HEK293T (cell line): ENCODE data around the gene MAD1L1.

ENCODE experiments used
- CTCF ChIA-PET: fragments of 350-600 bp; formaldehyde crosslinking; extraction: SDS; loops from one replicate; lab custom pipeline; 2021; ENCODE audit warnings: antibody characterized with exemption, inconsistent platforms; lab: Yijun Ruan, JAX
- POLR2A ChIA-PET: fragments of 350-600 bp; formaldehyde crosslinking; extraction: SDS; loops from one replicate; lab custom pipeline; 2020; ENCODE audit warnings: antibody characterized with exemption, inconsistent platforms; lab: Yijun Ruan, JAX
- DNase-seq: peaks from one replicate; pipeline ENCODE4 v3.0.0; 2012; ENCODE audit warnings: mixed read lengths; ENCODE audit errors: extremely low spot score
- ARNT ChIP-seq: fragments of 450-650 bp; IDR thresholded peaks from 2 replicates; pipeline ENCODE4 v1.6.1; 2017; ENCODE audit warnings: mild to moderate bottlenecking
- BHLHE40 ChIP-seq: fragments of 450-650 bp; IDR thresholded peaks from 2 replicates; pipeline ENCODE4 v1.6.1; 2016; ENCODE audit warnings: mild to moderate bottlenecking, moderate library complexity, borderline replicate concordance
- CTBP1 ChIP-seq: fragments of 450-650 bp; IDR thresholded peaks from 2 replicates; pipeline ENCODE4 v1.6.1; 2016; ENCODE audit warnings: borderline replicate concordance
- ELF4 ChIP-seq: fragments of 450-650 bp; IDR thresholded peaks from 2 replicates; pipeline ENCODE4 v1.6.1; 2017; ENCODE audit warnings: antibody characterized with exemption
- FOXA1 ChIP-seq: fragments of 450-650 bp; IDR thresholded peaks from 2 replicates; pipeline ENCODE4 v1.6.1; 2016; ENCODE audit warnings: mild to moderate bottlenecking
- FOXK2 ChIP-seq: fragments of 450-650 bp; IDR thresholded peaks from 2 replicates; pipeline ENCODE4 v1.6.1; 2016; ENCODE audit warnings: mild to moderate bottlenecking
- FOXM1 ChIP-seq: fragments of 450-650 bp; IDR thresholded peaks from 2 replicates; pipeline ENCODE4 v1.6.1; 2017; ENCODE audit warnings: mild to moderate bottlenecking, borderline replicate concordance
- HDGF ChIP-seq: fragments of 450-650 bp; IDR thresholded peaks from 2 replicates; pipeline ENCODE4 v1.6.1; 2017; ENCODE audit warnings: antibody characterized with exemption, borderline replicate concordance
- L3MBTL2 ChIP-seq: fragments of 450-650 bp; conservative IDR thresholded peaks from 2 replicates; pipeline ENCODE4 v1.6.1; 2016; ENCODE audit warnings: mild to moderate bottlenecking
- LEF1 ChIP-seq: fragments of 450-650 bp; IDR thresholded peaks from 2 replicates; pipeline ENCODE4 v1.6.1; 2017; ENCODE audit warnings: mild to moderate bottlenecking, borderline replicate concordance
- NFRKB ChIP-seq: fragments of 450-650 bp; IDR thresholded peaks from 2 replicates; pipeline ENCODE4 v1.6.1; 2016; ENCODE audit warnings: mild to moderate bottlenecking, moderate library complexity
- PKNOX1 ChIP-seq: fragments of 450-650 bp; IDR thresholded peaks from 2 replicates; pipeline ENCODE4 v1.6.1; 2016
- SP1 ChIP-seq: fragments of 450-650 bp; IDR thresholded peaks from 2 replicates; pipeline ENCODE4 v1.6.1; 2017
- SUZ12 ChIP-seq: fragments of 450-650 bp; IDR thresholded peaks from 2 replicates; pipeline ENCODE4 v1.6.1; 2016; ENCODE audit warnings: mild to moderate bottlenecking
- TARDBP ChIP-seq: fragments of 450-650 bp; IDR thresholded peaks from 2 replicates; pipeline ENCODE4 v1.6.1; 2016
- ZNF384 ChIP-seq: fragments of 450-650 bp; IDR thresholded peaks from 2 replicates; pipeline ENCODE4 v1.6.1; 2016

MAD1L1 gene

GRCh38 chr7:2131341-2131740 is 101.4 kb downstream of the MAD1L1 start:
- POLR2A ChIA-PET, result no interaction called here
- no peak for DNase-seq
- CTCF ChIA-PET, result no interaction called here
- TF ChIP-seq BHLHE40 (no peak), SP1 (no peak), NFRKB (no peak), TARDBP (no peak), FOXM1 (no peak), HDGF (no peak), FOXK2 (no peak), ZNF384 (no peak), FOXA1 (no peak)

GRCh38 chr7:2130096-2130375 is 102.7 kb downstream of the MAD1L1 start:
- ChIA-PET POLR2A (interaction anchor here (0.8 kb wide), 1 partner anchor 112 kb away, joined by 3 read pairs; the partner anchor contains the start of genes MRM2 and NUDT1), CTCF (no interaction called here)
- no peak for TF ChIP-seq TARDBP
- DNase-seq, result no peak

GRCh38 chr7:2129323-2130095 is 103.2 kb downstream of the MAD1L1 start:
- DNase-seq, result no peak

GRCh38 chr7:2128601-2129322 is 104.0 kb downstream of the MAD1L1 start:
- TF ChIP-seq FOXK2 (no peak), LEF1 (no peak), L3MBTL2 (no peak), BHLHE40 (no peak), SP1 (no peak), FOXA1 (no peak), ZNF384 (no peak), TARDBP (no peak), ELF4 (no peak), HDGF (no peak), PKNOX1 (no peak), CTBP1 (no peak), SUZ12 (no peak)
- POLR2A ChIA-PET, result no interaction called here
- CTCF ChIA-PET, result no interaction called here
- no peak for DNase-seq

More at GRCh38 chr7:2129323-2130095, 103.2 kb downstream of the MAD1L1 start:
- no peak for TF ChIP-seq LEF1
- no peak for TF ChIP-seq NFRKB
- no peak for TF ChIP-seq ELF4
- TF ChIP-seq TARDBP, result no peak
- no peak for TF ChIP-seq BHLHE40
- TF ChIP-seq SP1, result no peak
- no peak for TF ChIP-seq ZNF384
- TF ChIP-seq ARNT, result no peak
- no peak for TF ChIP-seq L3MBTL2
- TF ChIP-seq HDGF, result no peak
- no peak for TF ChIP-seq CTBP1
- no peak for TF ChIP-seq FOXM1
- TF ChIP-seq FOXA1, result no peak
- TF ChIP-seq SUZ12, result no peak
- TF ChIP-seq FOXK2, result no peak
- no peak for TF ChIP-seq PKNOX1
- ChIA-PET CTCF (no interaction called here), POLR2A (interaction anchor here (0.8 kb wide), 1 partner anchor 113 kb away, joined by 3 read pairs; the partner anchor contains the start of genes MRM2 and NUDT1)

- POLR2A ChIA-PET, result no interaction called here
- DNase-seq, result no peak
- no peak for TF ChIP-seq SUZ12
- TF ChIP-seq L3MBTL2, result no peak
- no peak for TF ChIP-seq BHLHE40
- no peak for TF ChIP-seq FOXK2
- TF ChIP-seq ELF4, result no peak
- TF ChIP-seq FOXM1, result no peak
- CTCF ChIA-PET, result no interaction called here
These were observed 106.1 kb downstream of the MAD1L1 start for GRCh38 chr7:2126621-2127020.

GRCh38 chr7:2125931-2126330 is 106.8 kb downstream of the MAD1L1 start:
- no peak for DNase-seq
- ChIA-PET POLR2A (no interaction called here), CTCF (no interaction called here)
- TF ChIP-seq CTBP1, result no peak
- TF ChIP-seq LEF1, result no peak
- TF ChIP-seq BHLHE40, result no peak
- TF ChIP-seq SUZ12, result no peak
- TF ChIP-seq ELF4, result no peak
- TF ChIP-seq ARNT, result no peak
- TF ChIP-seq L3MBTL2, result no peak
- no peak for TF ChIP-seq FOXK2
- TF ChIP-seq SP1, result no peak
- TF ChIP-seq NFRKB, result no peak
- no peak for TF ChIP-seq HDGF
- TF ChIP-seq FOXM1, result no peak
- TF ChIP-seq TARDBP, result no peak
- no peak for TF ChIP-seq FOXA1
- TF ChIP-seq ZNF384, result no peak
- no peak for TF ChIP-seq PKNOX1
